Panc1 (cell line): ENCODE data around the gene TMEM273. TPM values are rescaled to one million over a fixed set of nuclear protein-coding genes. Genes with fewer than 3 reads are reported as not detected.

Source experiments
- ATAC-seq: fragments of 200-7000 bp; cut with Tn5 transposase; 2 replicates; pipeline ENCODE4 v1.9.1; 2020; ENCODE audit warnings: mild to moderate bottlenecking, moderate library complexity
- BruUV-seq: library from RNA; stranded (reverse); fragments of 400-500 nt; replicated peaks from 2 replicates; lab custom pipeline; 2021; lab: Mats Ljungman, UMichigan
- CTCF ChIA-PET: fragments of 300-600 bp; sonication (Branson Sonifier 250); formaldehyde crosslinking; loops from one replicate; lab custom pipeline; 2022; ENCODE audit warnings: antibody characterized with exemption; lab: Charles Lee
- POLR2A ChIA-PET: fragments of 300-600 bp; sonication (Branson Sonifier 250); formaldehyde crosslinking; loops from one replicate; lab custom pipeline; 2022; ENCODE audit warnings: antibody characterized with exemption; lab: Charles Lee
- DNase-seq: peaks from one replicate; pipeline ENCODE4 v3.0.0-alpha.2; 2010; ENCODE audit warnings: low read depth, low spot score
- H3K27ac ChIP-seq: 2 replicates; pipeline ENCODE4 v1.5.1; 2011; ENCODE audit warnings: mild to moderate bottlenecking, low read length, inconsistent platforms
- H3K27me3 ChIP-seq: fragments of 200-500 bp; sonication (Bioruptor generic); 2 replicates; pipeline ENCODE4 v1.6.0; 2014; ENCODE audit warnings: low read length, inconsistent platforms; ENCODE audit not compliant: control insufficient read depth, insufficient read depth
- H3K36me3 ChIP-seq: fragments of 200-500 bp; sonication (Bioruptor generic); 2 replicates; pipeline ENCODE4 v1.5.1; 2014; ENCODE audit warnings: inconsistent platforms, mild to moderate bottlenecking, low read length, moderate library complexity; ENCODE audit not compliant: control insufficient read depth, insufficient read depth
- H3K4me1 ChIP-seq: 2 replicates; pipeline ENCODE4 v1.5.1; 2011; ENCODE audit warnings: inconsistent platforms, mild to moderate bottlenecking, low read length, moderate library complexity; ENCODE audit not compliant: control insufficient read depth, insufficient read depth
- H3K4me3 ChIP-seq, 2 experiments: 2 replicates each; pipeline ENCODE4 v1.5.1; 2011 to 2012; ENCODE audit warnings: low read depth in 2 of 2, low read length in 2 of 2, mild to moderate bottlenecking in 2 of 2, inconsistent platforms in 1 of 2, moderate library complexity in 1 of 2
- H3K9me3 ChIP-seq: fragments of 200-500 bp; sonication (Bioruptor generic); 2 replicates; pipeline ENCODE4 v1.5.1; 2014; ENCODE audit warnings: low read depth, mild to moderate bottlenecking, inconsistent platforms, low read length, moderate library complexity; ENCODE audit not compliant: control insufficient read depth, insufficient read depth
- POLR2AphosphoS5 ChIP-seq: IDR thresholded peaks from 2 replicates; pipeline ENCODE4 v1.6.1; 2012; ENCODE audit warnings: mild to moderate bottlenecking, low read depth, low read length, moderate library complexity
- SIN3A ChIP-seq: IDR thresholded peaks from 2 replicates; pipeline ENCODE4 v1.6.1; 2012; ENCODE audit warnings: low read depth, mild to moderate bottlenecking, low read length, moderate library complexity, borderline replicate concordance; ENCODE audit not compliant: insufficient read depth
- TCF7L2 ChIP-seq: IDR thresholded peaks from 2 replicates; pipeline ENCODE4 v1.6.1; 2011; ENCODE audit warnings: mild to moderate bottlenecking, low read depth, low read length, inconsistent platforms
- in situ Hi-C: cut with HindIII; loops from 2 replicates; pipeline ENCODE4 v1.10.0; 2016; ENCODE audit warnings: low sequenced_read_pairs, low pct_unique_long_range_greater_than_20kb
- intact Hi-C: fragments of 100-400 bp; cut with micrococcal nuclease; formaldehyde crosslinking; loops from one replicate; pipeline ENCODE4 v1.10.0; 2022; ENCODE audit not compliant: unreplicated experiment
- total RNA-seq: library from RNA; stranded (reverse); gene quantifications from one replicate; pipeline ENCODE4 v1.2.1, GENCODE V29; 2021; ENCODE audit not compliant: unreplicated experiment
- TF ChIP-seq, protein P1 (sequence below), 2 experiments: IDR thresholded peaks; 2 replicates each; pipeline ENCODE4 v1.6.1; 2011 to 2012; ENCODE audit warnings: low read depth in 2 of 2, control low read depth in 1 of 2, low read length in 1 of 2, mild to moderate bottlenecking in 1 of 2, moderate library complexity in 1 of 2; ENCODE audit not compliant: insufficient read depth in 1 of 2
- TF ChIP-seq, protein P2 (sequence below): fragments of 450-650 bp; IDR thresholded peaks from 2 replicates; pipeline ENCODE4 v1.5.1; 2017; ENCODE audit warnings: mild to moderate bottlenecking

Gene TMEM273
- total RNA-seq, 1 experiment from 2014 or later = 0.23 TPM

DNA sequence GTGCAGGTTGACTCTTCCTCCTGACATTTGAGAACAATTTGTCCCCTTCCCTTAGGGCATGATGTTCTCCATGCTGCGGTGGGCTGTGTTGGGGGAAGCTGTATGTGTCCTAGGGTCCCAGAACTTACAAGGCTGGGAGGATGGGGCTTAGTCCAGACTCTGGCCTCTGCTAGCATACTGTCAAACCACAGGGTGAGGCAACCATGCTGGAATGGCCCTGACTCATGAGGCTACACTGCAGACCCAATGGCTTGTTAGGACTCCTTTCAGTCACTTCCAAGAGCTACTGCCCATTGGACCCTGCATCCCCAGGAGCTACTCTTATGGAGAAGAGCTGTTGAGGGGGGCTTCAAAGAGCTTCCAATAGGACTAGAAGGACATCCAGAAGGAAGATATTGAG, 34.2 kb downstream of the TMEM273 start:
- H3K27ac ChIP-seq = no peak overlapping the region
- H3K4me3 ChIP-seq = no peak overlapping the region
- ATAC-seq = no peak
- no peaks in the 10 kb centered on the region for H3K4me1 ChIP-seq
- H3K36me3 ChIP-seq = no peaks in the 10 kb centered on the region
- BruUV-seq = no TSS peak
- H3K9me3 ChIP-seq = no peaks in the 10 kb centered on the region
- TF ChIP-seq POLR2AphosphoS5 = no peak
- no peak for TF ChIP-seq TCF7L2
- TF ChIP-seq, protein P1, sequence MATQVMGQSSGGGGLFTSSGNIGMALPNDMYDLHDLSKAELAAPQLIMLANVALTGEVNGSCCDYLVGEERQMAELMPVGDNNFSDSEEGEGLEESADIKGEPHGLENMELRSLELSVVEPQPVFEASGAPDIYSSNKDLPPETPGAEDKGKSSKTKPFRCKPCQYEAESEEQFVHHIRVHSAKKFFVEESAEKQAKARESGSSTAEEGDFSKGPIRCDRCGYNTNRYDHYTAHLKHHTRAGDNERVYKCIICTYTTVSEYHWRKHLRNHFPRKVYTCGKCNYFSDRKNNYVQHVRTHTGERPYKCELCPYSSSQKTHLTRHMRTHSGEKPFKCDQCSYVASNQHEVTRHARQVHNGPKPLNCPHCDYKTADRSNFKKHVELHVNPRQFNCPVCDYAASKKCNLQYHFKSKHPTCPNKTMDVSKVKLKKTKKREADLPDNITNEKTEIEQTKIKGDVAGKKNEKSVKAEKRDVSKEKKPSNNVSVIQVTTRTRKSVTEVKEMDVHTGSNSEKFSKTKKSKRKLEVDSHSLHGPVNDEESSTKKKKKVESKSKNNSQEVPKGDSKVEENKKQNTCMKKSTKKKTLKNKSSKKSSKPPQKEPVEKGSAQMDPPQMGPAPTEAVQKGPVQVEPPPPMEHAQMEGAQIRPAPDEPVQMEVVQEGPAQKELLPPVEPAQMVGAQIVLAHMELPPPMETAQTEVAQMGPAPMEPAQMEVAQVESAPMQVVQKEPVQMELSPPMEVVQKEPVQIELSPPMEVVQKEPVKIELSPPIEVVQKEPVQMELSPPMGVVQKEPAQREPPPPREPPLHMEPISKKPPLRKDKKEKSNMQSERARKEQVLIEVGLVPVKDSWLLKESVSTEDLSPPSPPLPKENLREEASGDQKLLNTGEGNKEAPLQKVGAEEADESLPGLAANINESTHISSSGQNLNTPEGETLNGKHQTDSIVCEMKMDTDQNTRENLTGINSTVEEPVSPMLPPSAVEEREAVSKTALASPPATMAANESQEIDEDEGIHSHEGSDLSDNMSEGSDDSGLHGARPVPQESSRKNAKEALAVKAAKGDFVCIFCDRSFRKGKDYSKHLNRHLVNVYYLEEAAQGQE (IDR thresholded peaks at IDR 0.05; ENCODE audit: insufficient read depth in 1 of 2, low read depth in 2 of 2, low read length in 1 of 2) = no peak
- TF ChIP-seq, protein P2, sequence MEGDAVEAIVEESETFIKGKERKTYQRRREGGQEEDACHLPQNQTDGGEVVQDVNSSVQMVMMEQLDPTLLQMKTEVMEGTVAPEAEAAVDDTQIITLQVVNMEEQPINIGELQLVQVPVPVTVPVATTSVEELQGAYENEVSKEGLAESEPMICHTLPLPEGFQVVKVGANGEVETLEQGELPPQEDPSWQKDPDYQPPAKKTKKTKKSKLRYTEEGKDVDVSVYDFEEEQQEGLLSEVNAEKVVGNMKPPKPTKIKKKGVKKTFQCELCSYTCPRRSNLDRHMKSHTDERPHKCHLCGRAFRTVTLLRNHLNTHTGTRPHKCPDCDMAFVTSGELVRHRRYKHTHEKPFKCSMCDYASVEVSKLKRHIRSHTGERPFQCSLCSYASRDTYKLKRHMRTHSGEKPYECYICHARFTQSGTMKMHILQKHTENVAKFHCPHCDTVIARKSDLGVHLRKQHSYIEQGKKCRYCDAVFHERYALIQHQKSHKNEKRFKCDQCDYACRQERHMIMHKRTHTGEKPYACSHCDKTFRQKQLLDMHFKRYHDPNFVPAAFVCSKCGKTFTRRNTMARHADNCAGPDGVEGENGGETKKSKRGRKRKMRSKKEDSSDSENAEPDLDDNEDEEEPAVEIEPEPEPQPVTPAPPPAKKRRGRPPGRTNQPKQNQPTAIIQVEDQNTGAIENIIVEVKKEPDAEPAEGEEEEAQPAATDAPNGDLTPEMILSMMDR = no peak
- no peak for TF ChIP-seq SIN3A
- ChIA-PET POLR2A (no interaction called here), CTCF (no interaction called here)
- in situ Hi-C loops (no loop called here), intact Hi-C loops (no loop called here)
- no peak for DNase-seq
- peaks cover 22% of the 10 kb centered on the region for H3K27me3 ChIP-seq

DNA sequence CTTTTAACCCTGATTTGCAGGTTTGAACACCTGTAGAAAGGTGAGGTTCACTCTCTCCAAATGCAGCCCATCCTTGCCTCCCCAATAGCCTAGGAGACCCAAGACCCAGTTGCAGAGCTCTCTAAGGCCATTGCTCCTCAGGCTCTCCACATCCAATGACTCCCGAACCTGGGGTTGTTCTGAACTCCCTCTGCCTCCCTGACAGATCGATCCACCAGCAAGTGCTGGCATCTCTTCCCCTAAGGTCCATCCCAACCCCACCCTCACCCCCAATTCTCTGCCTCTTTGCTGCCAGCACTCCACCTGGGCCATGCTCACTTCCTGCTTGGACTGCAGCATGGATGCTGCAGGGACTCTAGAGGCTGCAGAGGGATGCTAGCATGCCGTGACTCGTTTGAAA, 35.1 kb downstream of the TMEM273 start:
- H3K36me3 ChIP-seq = no peaks in the 10 kb centered on the region
- POLR2A ChIA-PET = no interaction called here
- H3K4me1 ChIP-seq = no peaks in the 10 kb centered on the region
- peaks cover 21% of the 10 kb centered on the region for H3K27me3 ChIP-seq
- H3K4me3 ChIP-seq = no peak overlapping the region
- DNase-seq (no peak), ATAC-seq (no peak)
- CTCF ChIA-PET = no interaction called here
- no peak overlapping the region for H3K27ac ChIP-seq
- no TSS peak for BruUV-seq
- no peaks in the 10 kb centered on the region for H3K9me3 ChIP-seq
- no peak for TF ChIP-seq TCF7L2
- no peak for TF ChIP-seq POLR2AphosphoS5
- TF ChIP-seq, protein P2 = no peak
- TF ChIP-seq, protein P1 (IDR thresholded peaks at IDR 0.05; ENCODE audit: insufficient read depth in 1 of 2, low read depth in 2 of 2, low read length in 1 of 2) = no peak
- no peak for TF ChIP-seq SIN3A
- intact Hi-C loops = no loop called here
- in situ Hi-C loops = no loop called here
